22Rv1 (cell line): ENCODE data around the gene ZNF17.

Experiments
- CTCF ChIP-seq: fragments of 450-650 bp; IDR thresholded peaks from 2 replicates; pipeline ENCODE4 v1.5.1; 2017; ENCODE audit warnings: mild to moderate bottlenecking
- ZFX ChIP-seq: fragments of 450-650 bp; IDR thresholded peaks from 2 replicates; pipeline ENCODE4 v1.6.1; 2017; ENCODE audit warnings: antibody characterized with exemption, borderline replicate concordance

GRCh38 chr19:57406516-57407123 is 4.3 kb upstream of the ZNF17 start:
- peak; percentile 80 for TF ChIP-seq CTCF
- no peak for TF ChIP-seq ZFX
